Calu3 (cell line): Measurements from ENCODE around the gene BEND5. TPM values are rescaled to one million over a fixed set of nuclear protein-coding genes. Genes with fewer than 3 reads are reported as not detected.

Experiments used
- BruUV-seq: library from RNA; stranded (reverse); fragments of 400-500 nt; replicated peaks from 2 replicates; lab custom pipeline; 2021; lab: Mats Ljungman, UMichigan
- CTCF ChIA-PET: fragments of 300-600 bp; sonication (Branson Sonifier 250); formaldehyde crosslinking; loops from one replicate; lab custom pipeline; 2022; ENCODE audit warnings: antibody characterized with exemption; lab: Charles Lee
- DNase-seq: peaks from one replicate; pipeline ENCODE4 v3.0.0; 2022
- H3K27ac Mint-ChIP-seq: one replicate; pipeline ENCODE4 v1.8.0; 2022; ENCODE audit warnings: mixed read lengths; ENCODE audit not compliant: unreplicated experiment
- H3K27me3 Mint-ChIP-seq: one replicate; pipeline ENCODE4 v1.8.0; 2022; ENCODE audit warnings: mixed read lengths; ENCODE audit not compliant: unreplicated experiment
- H3K36me3 Mint-ChIP-seq: one replicate; pipeline ENCODE4 v1.8.0; 2022; ENCODE audit warnings: mild to moderate bottlenecking, moderate library complexity, mixed read lengths; ENCODE audit not compliant: insufficient read depth, unreplicated experiment
- H3K4me1 Mint-ChIP-seq: one replicate; pipeline ENCODE4 v1.8.0; 2022; ENCODE audit warnings: mild to moderate bottlenecking, low read depth, mixed read lengths; ENCODE audit not compliant: unreplicated experiment
- H3K4me3 Mint-ChIP-seq: one replicate; pipeline ENCODE4 v1.8.0; 2022; ENCODE audit warnings: mild to moderate bottlenecking, low read depth, moderate library complexity, mixed read lengths; ENCODE audit not compliant: unreplicated experiment
- H3K9me3 Mint-ChIP-seq: one replicate; pipeline ENCODE4 v1.8.0; 2022; ENCODE audit warnings: low read depth, mixed read lengths; ENCODE audit not compliant: unreplicated experiment
- intact Hi-C: fragments of 100-400 bp; cut with micrococcal nuclease; formaldehyde crosslinking; loops from one replicate; pipeline ENCODE4 v1.10.0; 2022; ENCODE audit not compliant: unreplicated experiment
- total RNA-seq: library from RNA; stranded (reverse); gene quantifications from 2 replicates; pipeline ENCODE4 v1.2.3, GENCODE V29; 2022
- TF ChIP-seq, protein P1 (sequence below): fragments of 200-600 bp; IDR thresholded peaks from one replicate; pipeline ENCODE4 v1.8.0; 2022; ENCODE audit warnings: antibody characterized with exemption; ENCODE audit not compliant: unreplicated experiment

Gene BEND5
- total RNA-seq, 1 experiment from 2014 or later: 0.87 TPM

- Mint-ChIP-seq H3K27me3 (peaks cover 28% of the 10 kb centered on the region), H3K4me1 (no peaks in the 10 kb centered on the region), H3K27ac (no peak overlapping the region), H3K36me3 (no peaks in the 10 kb centered on the region), H3K9me3 (no peaks in the 10 kb centered on the region), H3K4me3 (no peak overlapping the region)
- TF ChIP-seq, protein P1, sequence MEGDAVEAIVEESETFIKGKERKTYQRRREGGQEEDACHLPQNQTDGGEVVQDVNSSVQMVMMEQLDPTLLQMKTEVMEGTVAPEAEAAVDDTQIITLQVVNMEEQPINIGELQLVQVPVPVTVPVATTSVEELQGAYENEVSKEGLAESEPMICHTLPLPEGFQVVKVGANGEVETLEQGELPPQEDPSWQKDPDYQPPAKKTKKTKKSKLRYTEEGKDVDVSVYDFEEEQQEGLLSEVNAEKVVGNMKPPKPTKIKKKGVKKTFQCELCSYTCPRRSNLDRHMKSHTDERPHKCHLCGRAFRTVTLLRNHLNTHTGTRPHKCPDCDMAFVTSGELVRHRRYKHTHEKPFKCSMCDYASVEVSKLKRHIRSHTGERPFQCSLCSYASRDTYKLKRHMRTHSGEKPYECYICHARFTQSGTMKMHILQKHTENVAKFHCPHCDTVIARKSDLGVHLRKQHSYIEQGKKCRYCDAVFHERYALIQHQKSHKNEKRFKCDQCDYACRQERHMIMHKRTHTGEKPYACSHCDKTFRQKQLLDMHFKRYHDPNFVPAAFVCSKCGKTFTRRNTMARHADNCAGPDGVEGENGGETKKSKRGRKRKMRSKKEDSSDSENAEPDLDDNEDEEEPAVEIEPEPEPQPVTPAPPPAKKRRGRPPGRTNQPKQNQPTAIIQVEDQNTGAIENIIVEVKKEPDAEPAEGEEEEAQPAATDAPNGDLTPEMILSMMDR: no peak
- intact Hi-C loops: no loop called here
- BruUV-seq: no TSS peak
- CTCF ChIA-PET: no interaction called here
- DNase-seq: no peak
Measured at GRCh38 chr1:48744032-48744431, 32.7 kb downstream of the BEND5 start.

- Mint-ChIP-seq H3K27me3 (peaks cover 22% of the 10 kb centered on the region), H3K27ac (no peak overlapping the region)
- CTCF ChIA-PET: no interaction called here
Measured at GRCh38 chr1:48743480-48743879, 33.2 kb downstream of the BEND5 start.

GRCh38 chr1:48741380-48741779 lies 35.3 kb downstream of the BEND5 start:
- H3K36me3 Mint-ChIP-seq: no peaks in the 10 kb centered on the region
- CTCF ChIA-PET: no interaction called here
- intact Hi-C loops: no loop called here
- no peaks in the 10 kb centered on the region for H3K9me3 Mint-ChIP-seq
- no peak for DNase-seq
- peaks cover 5% of the 10 kb centered on the region for H3K27me3 Mint-ChIP-seq
- H3K4me3 Mint-ChIP-seq: no peak overlapping the region
- TF ChIP-seq, protein P1: no peak
- no peaks in the 10 kb centered on the region for H3K4me1 Mint-ChIP-seq
- H3K27ac Mint-ChIP-seq: no peak overlapping the region
- BruUV-seq: no TSS peak

More at GRCh38 chr1:48743480-48743879, 33.2 kb downstream of the BEND5 start:
- H3K9me3 Mint-ChIP-seq: no peaks in the 10 kb centered on the region
- DNase-seq: no peak
- H3K4me3 Mint-ChIP-seq: no peak overlapping the region
- TF ChIP-seq, protein P1: no peak
- no peaks in the 10 kb centered on the region for H3K36me3 Mint-ChIP-seq
- no peaks in the 10 kb centered on the region for H3K4me1 Mint-ChIP-seq
- intact Hi-C loops: no loop called here
- no TSS peak for BruUV-seq

GRCh38 chr1:48740621-48741020 lies 36.1 kb downstream of the BEND5 start:
- intact Hi-C loops: no loop called here
- peaks cover 3% of the 10 kb centered on the region for H3K27me3 Mint-ChIP-seq

More at GRCh38 chr1:48740621-48741020, 36.1 kb downstream of the BEND5 start:
- Mint-ChIP-seq H3K27ac (no peak overlapping the region), H3K4me1 (no peaks in the 10 kb centered on the region), H3K9me3 (no peaks in the 10 kb centered on the region), H3K36me3 (no peaks in the 10 kb centered on the region), H3K4me3 (no peak overlapping the region)
- CTCF ChIA-PET: no interaction called here
- BruUV-seq: no TSS peak
- DNase-seq: no peak
- TF ChIP-seq, protein P1: no peak
